ENCODE data around the gene GPR26.
"Not testable (repeated sequence)": the region's sequence is repeated elsewhere in the genome, so short reads cannot be mapped to it uniquely, and the experiment has no call there.

DNA sequence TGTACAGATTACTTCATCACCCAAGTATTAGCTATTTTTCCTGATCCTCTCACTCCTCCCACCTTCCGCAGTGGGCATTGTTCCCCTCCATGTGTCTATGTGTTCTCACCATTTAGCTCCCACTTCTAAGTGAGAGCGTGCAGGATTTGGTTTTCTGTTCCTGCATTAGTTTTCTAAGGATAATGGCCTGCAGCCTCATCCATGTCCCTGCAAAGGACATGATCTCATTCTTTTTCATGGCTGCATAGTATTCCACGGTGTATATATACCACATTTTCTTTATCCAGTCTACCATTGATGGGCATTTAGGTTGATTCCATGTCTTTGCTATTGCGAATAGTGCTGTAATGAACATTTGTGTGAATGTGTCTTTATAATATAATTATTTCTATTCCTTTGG, 70.8 kb downstream of the GPR26 start:
- not testable (repeated sequence) for TF ChIP-seq MZF1 (tag by site-specific recombination; IDR thresholded peaks at IDR 0.05; ENCODE audit: borderline replicate concordance); ZNF311 (tag by site-specific recombination; IDR thresholded peaks at IDR 0.05; ENCODE audit: borderline replicate concordance); ZNF654 (tag by site-specific recombination; IDR thresholded peaks at IDR 0.05; ENCODE audit: low read depth); ZNF830 (tag by site-specific recombination; IDR thresholded peaks at IDR 0.05; ENCODE audit: low read depth); ZNF670 (tag by site-specific recombination; IDR thresholded peaks at IDR 0.05; ENCODE audit: low read depth); BCL11B (tag by site-specific recombination; IDR thresholded peaks at IDR 0.05; ENCODE audit: low read depth); SCRT2 (tag by site-specific recombination; IDR thresholded peaks at IDR 0.05); ZNF544 (tag by site-specific recombination; IDR thresholded peaks at IDR 0.05)
- TF ChIP-seq, protein P1, sequence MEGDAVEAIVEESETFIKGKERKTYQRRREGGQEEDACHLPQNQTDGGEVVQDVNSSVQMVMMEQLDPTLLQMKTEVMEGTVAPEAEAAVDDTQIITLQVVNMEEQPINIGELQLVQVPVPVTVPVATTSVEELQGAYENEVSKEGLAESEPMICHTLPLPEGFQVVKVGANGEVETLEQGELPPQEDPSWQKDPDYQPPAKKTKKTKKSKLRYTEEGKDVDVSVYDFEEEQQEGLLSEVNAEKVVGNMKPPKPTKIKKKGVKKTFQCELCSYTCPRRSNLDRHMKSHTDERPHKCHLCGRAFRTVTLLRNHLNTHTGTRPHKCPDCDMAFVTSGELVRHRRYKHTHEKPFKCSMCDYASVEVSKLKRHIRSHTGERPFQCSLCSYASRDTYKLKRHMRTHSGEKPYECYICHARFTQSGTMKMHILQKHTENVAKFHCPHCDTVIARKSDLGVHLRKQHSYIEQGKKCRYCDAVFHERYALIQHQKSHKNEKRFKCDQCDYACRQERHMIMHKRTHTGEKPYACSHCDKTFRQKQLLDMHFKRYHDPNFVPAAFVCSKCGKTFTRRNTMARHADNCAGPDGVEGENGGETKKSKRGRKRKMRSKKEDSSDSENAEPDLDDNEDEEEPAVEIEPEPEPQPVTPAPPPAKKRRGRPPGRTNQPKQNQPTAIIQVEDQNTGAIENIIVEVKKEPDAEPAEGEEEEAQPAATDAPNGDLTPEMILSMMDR (tag by site-specific recombination; IDR thresholded peaks at IDR 0.05): not testable (repeated sequence)
- TF ChIP-seq ZNF146 (tag by site-specific recombination; IDR thresholded peaks at IDR 0.05): peak; percentile 88
- TF ChIP-seq, protein P2, sequence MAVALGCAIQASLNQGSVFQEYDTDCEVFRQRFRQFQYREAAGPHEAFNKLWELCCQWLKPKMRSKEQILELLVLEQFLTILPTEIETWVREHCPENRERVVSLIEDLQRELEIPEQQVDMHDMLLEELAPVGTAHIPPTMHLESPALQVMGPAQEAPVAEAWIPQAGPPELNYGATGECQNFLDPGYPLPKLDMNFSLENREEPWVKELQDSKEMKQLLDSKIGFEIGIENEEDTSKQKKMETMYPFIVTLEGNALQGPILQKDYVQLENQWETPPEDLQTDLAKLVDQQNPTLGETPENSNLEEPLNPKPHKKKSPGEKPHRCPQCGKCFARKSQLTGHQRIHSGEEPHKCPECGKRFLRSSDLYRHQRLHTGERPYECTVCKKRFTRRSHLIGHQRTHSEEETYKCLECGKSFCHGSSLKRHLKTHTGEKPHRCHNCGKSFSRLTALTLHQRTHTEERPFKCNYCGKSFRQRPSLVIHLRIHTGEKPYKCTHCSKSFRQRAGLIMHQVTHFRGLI (tag by site-specific recombination; IDR thresholded peaks at IDR 0.05): not testable (repeated sequence)
- TF ChIP-seq, protein P3, sequence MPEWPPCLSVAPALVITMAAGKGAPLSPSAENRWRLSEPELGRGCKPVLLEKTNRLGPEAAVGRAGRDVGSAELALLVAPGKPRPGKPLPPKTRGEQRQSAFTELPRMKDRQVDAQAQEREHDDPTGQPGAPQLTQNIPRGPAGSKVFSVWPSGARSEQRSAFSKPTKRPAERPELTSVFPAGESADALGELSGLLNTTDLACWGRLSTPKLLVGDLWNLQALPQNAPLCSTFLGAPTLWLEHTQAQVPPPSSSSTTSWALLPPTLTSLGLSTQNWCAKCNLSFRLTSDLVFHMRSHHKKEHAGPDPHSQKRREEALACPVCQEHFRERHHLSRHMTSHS (tag by site-specific recombination; IDR thresholded peaks at IDR 0.05): not testable (repeated sequence)
- TF ChIP-seq, protein P4, sequence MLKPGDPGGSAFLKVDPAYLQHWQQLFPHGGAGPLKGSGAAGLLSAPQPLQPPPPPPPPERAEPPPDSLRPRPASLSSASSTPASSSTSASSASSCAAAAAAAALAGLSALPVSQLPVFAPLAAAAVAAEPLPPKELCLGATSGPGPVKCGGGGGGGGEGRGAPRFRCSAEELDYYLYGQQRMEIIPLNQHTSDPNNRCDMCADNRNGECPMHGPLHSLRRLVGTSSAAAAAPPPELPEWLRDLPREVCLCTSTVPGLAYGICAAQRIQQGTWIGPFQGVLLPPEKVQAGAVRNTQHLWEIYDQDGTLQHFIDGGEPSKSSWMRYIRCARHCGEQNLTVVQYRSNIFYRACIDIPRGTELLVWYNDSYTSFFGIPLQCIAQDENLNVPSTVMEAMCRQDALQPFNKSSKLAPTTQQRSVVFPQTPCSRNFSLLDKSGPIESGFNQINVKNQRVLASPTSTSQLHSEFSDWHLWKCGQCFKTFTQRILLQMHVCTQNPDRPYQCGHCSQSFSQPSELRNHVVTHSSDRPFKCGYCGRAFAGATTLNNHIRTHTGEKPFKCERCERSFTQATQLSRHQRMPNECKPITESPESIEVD (tag by site-specific recombination; IDR thresholded peaks at IDR 0.05): not testable (repeated sequence)

All from HEK293 (cell line).